HEK293 (cell line): ENCODE data around the gene PROK1.

Experiments
- KLF16 ChIP-seq: fragments of 450-650 bp; formaldehyde crosslinking; IDR thresholded peaks from 2 replicates; pipeline ENCODE4 v1.5.1; 2017; ENCODE audit warnings: missing biosample characterization, missing genetic modification characterization
- TCF7L2 ChIP-seq: IDR thresholded peaks from 2 replicates; pipeline ENCODE4 v1.6.1; 2011; ENCODE audit warnings: low read depth, mild to moderate bottlenecking, inconsistent platforms, low read length, moderate library complexity, borderline replicate concordance
- ZNF184 ChIP-seq: fragments of 450-650 bp; IDR thresholded peaks from 2 replicates; pipeline ENCODE4 v1.5.1; 2018; ENCODE audit warnings: missing biosample characterization, mild to moderate bottlenecking, missing genetic modification characterization
- ZNF670 ChIP-seq: fragments of 450-650 bp; formaldehyde crosslinking; IDR thresholded peaks from 2 replicates; pipeline ENCODE4 v1.5.1; 2016; ENCODE audit warnings: missing biosample characterization, missing genetic modification characterization, low read depth
- TF ChIP-seq, protein P1 (sequence below): fragments of 450-650 bp; formaldehyde crosslinking; IDR thresholded peaks from 2 replicates; pipeline ENCODE4 v1.5.1; 2016; ENCODE audit warnings: missing biosample characterization, missing genetic modification characterization, low read depth
- TF ChIP-seq, protein P2 (sequence below): fragments of 450-650 bp; formaldehyde crosslinking; IDR thresholded peaks from 2 replicates; pipeline ENCODE4 v1.5.1; 2016; ENCODE audit warnings: missing biosample characterization, missing genetic modification characterization
- TF ChIP-seq, protein P3 (sequence below): fragments of 450-650 bp; formaldehyde crosslinking; IDR thresholded peaks from 2 replicates; pipeline ENCODE4 v1.5.1; 2016; ENCODE audit warnings: missing biosample characterization, missing genetic modification characterization

DNA sequence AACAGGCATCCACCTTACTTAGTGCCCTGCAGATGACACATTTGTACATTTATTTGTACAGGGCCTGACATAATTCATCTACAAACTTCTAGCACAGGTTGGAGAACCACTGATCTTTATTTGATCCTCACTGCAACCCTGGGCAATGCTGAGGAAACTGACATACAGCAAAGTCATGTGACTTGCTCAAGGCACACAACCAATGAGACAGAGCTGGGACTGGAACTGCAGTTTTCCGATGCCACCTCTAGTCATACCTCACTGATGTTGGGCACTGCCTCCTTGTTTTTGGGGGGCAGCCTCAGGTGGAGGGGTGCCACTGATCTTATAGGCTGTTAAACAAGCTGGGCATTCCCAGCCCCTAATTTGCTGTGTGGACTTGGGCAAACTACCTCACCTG, 3.4 kb downstream of the PROK1 start:
- TF ChIP-seq KLF16 (tag by site-specific recombination) (no peak), TCF7L2 (no peak), ZNF670 (tag by site-specific recombination) (no peak), ZNF184 (tag by site-specific recombination) (no peak)
- TF ChIP-seq, protein P1, sequence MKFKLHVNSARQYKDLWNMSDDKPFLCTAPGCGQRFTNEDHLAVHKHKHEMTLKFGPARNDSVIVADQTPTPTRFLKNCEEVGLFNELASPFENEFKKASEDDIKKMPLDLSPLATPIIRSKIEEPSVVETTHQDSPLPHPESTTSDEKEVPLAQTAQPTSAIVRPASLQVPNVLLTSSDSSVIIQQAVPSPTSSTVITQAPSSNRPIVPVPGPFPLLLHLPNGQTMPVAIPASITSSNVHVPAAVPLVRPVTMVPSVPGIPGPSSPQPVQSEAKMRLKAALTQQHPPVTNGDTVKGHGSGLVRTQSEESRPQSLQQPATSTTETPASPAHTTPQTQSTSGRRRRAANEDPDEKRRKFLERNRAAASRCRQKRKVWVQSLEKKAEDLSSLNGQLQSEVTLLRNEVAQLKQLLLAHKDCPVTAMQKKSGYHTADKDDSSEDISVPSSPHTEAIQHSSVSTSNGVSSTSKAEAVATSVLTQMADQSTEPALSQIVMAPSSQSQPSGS: no peak
- TF ChIP-seq, protein P2, sequence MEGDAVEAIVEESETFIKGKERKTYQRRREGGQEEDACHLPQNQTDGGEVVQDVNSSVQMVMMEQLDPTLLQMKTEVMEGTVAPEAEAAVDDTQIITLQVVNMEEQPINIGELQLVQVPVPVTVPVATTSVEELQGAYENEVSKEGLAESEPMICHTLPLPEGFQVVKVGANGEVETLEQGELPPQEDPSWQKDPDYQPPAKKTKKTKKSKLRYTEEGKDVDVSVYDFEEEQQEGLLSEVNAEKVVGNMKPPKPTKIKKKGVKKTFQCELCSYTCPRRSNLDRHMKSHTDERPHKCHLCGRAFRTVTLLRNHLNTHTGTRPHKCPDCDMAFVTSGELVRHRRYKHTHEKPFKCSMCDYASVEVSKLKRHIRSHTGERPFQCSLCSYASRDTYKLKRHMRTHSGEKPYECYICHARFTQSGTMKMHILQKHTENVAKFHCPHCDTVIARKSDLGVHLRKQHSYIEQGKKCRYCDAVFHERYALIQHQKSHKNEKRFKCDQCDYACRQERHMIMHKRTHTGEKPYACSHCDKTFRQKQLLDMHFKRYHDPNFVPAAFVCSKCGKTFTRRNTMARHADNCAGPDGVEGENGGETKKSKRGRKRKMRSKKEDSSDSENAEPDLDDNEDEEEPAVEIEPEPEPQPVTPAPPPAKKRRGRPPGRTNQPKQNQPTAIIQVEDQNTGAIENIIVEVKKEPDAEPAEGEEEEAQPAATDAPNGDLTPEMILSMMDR (tag by site-specific recombination): no peak
- TF ChIP-seq, protein P3, sequence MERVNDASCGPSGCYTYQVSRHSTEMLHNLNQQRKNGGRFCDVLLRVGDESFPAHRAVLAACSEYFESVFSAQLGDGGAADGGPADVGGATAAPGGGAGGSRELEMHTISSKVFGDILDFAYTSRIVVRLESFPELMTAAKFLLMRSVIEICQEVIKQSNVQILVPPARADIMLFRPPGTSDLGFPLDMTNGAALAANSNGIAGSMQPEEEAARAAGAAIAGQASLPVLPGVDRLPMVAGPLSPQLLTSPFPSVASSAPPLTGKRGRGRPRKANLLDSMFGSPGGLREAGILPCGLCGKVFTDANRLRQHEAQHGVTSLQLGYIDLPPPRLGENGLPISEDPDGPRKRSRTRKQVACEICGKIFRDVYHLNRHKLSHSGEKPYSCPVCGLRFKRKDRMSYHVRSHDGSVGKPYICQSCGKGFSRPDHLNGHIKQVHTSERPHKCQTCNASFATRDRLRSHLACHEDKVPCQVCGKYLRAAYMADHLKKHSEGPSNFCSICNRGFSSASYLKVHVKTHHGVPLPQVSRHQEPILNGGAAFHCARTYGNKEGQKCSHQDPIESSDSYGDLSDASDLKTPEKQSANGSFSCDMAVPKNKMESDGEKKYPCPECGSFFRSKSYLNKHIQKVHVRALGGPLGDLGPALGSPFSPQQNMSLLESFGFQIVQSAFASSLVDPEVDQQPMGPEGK (tag by site-specific recombination): no peak
